HepG2 (cell line): ENCODE results near the gene RPL39. TPM values are rescaled to one million over a fixed set of nuclear protein-coding genes. Genes with fewer than 3 reads are reported as not detected.
A peak's percentile ranks its signal among the peaks of the same experiment; 100 is the strongest.

Experiments
- AGO2 ChIP-seq: fragments of 200-400 bp; formaldehyde crosslinking; optimal IDR thresholded peaks from 2 replicates; pipeline ENCODE3; 2017; ENCODE audit warnings: mild to moderate bottlenecking, low read depth, low read length, moderate library complexity
- ARHGAP35 ChIP-seq: sonication (generic); formaldehyde crosslinking; IDR thresholded peaks from 2 replicates; pipeline ENCODE4 v1.9.0; 2022; ENCODE audit warnings: mild to moderate bottlenecking, inconsistent platforms, moderate library complexity, missing genetic modification reagents, borderline replicate concordance
- BCL6 ChIP-seq: IDR thresholded peaks from 2 replicates; pipeline ENCODE4 v1.6.1; 2016; ENCODE audit warnings: missing genetic modification reagents, missing compliant biosample characterization
- E2F1 ChIP-seq: sonication (generic); formaldehyde crosslinking; IDR thresholded peaks from 2 replicates; pipeline ENCODE4 v1.5.0; 2020; ENCODE audit warnings: missing genetic modification reagents
- FOXA3 ChIP-seq: IDR thresholded peaks from 2 replicates; pipeline ENCODE4 v1.6.1; 2016; ENCODE audit warnings: missing genetic modification reagents, missing compliant biosample characterization
- FOXP4 ChIP-seq: sonication (generic); formaldehyde crosslinking; IDR thresholded peaks from 2 replicates; pipeline ENCODE4 v1.4.0; 2020; ENCODE audit warnings: missing genetic modification reagents
- MATR3 ChIP-seq: sonication (generic); formaldehyde crosslinking; IDR thresholded peaks from 2 replicates; pipeline ENCODE4 v1.4.0; 2020; ENCODE audit warnings: missing genetic modification reagents
- NKX3-1 ChIP-seq: sonication (generic); formaldehyde crosslinking; IDR thresholded peaks from 2 replicates; pipeline ENCODE4 v1.5.0; 2020; ENCODE audit warnings: missing genetic modification reagents
- NR2F1 ChIP-seq, 2 experiments: fragments of 450-650 bp in 1 of 2; formaldehyde crosslinking in 1 of 2; IDR thresholded peaks; 2 replicates each; pipeline versions ENCODE4 v1.5.0 to v1.6.1; 2016 to 2020; ENCODE audit warnings: mild to moderate bottlenecking in 1 of 2, missing compliant biosample characterization in 1 of 2, missing genetic modification reagents in 1 of 2, moderate library complexity in 1 of 2
- SIX4 ChIP-seq: sonication (generic); formaldehyde crosslinking; IDR thresholded peaks from 2 replicates; pipeline ENCODE4 v1.4.0; 2020; ENCODE audit warnings: missing genetic modification reagents
- TAF1 ChIP-seq: sonication (generic); formaldehyde crosslinking; IDR thresholded peaks from 2 replicates; pipeline ENCODE4 v1.4.0; 2020; ENCODE audit warnings: missing genetic modification reagents
- USF2 ChIP-seq, 2 experiments: sonication (generic) in 1 of 2; formaldehyde crosslinking in 1 of 2; IDR thresholded peaks; 2 replicates each; pipeline versions ENCODE4 v1.5.1 to v1.6.1; 2011 to 2020; ENCODE audit warnings: borderline replicate concordance in 1 of 2, low read depth in 1 of 2, low read length in 1 of 2, mild to moderate bottlenecking in 1 of 2, missing genetic modification reagents in 1 of 2, moderate library complexity in 1 of 2
- ZC3H13 ChIP-seq: sonication (generic); formaldehyde crosslinking; IDR thresholded peaks from 2 replicates; pipeline ENCODE4 v1.8.1; 2023; ENCODE audit warnings: mild to moderate bottlenecking, missing genetic modification reagents, moderate library complexity
- ZFY ChIP-seq: sonication (generic); formaldehyde crosslinking; IDR thresholded peaks from 2 replicates; pipeline ENCODE4 v1.4.0; 2020; ENCODE audit warnings: missing genetic modification reagents
- ZNF264 ChIP-seq: sonication (generic); formaldehyde crosslinking; IDR thresholded peaks from 2 replicates; pipeline ENCODE4 v1.4.0; 2020; ENCODE audit warnings: missing genetic modification reagents
- ZNF468 ChIP-seq: sonication (generic); formaldehyde crosslinking; IDR thresholded peaks from 2 replicates; pipeline ENCODE4 v1.8.0; 2022; ENCODE audit warnings: mild to moderate bottlenecking, moderate library complexity, missing genetic modification reagents
- ZNF510 ChIP-seq: sonication (generic); formaldehyde crosslinking; IDR thresholded peaks from 2 replicates; pipeline ENCODE4 v1.4.0; 2020; ENCODE audit warnings: low read depth, mild to moderate bottlenecking, missing genetic modification reagents
- ZNF550 ChIP-seq: sonication (generic); formaldehyde crosslinking; IDR thresholded peaks from 2 replicates; pipeline ENCODE4 v1.4.0; 2020; ENCODE audit warnings: mild to moderate bottlenecking, missing genetic modification reagents, borderline replicate concordance
- ZNF75D ChIP-seq: sonication (generic); formaldehyde crosslinking; IDR thresholded peaks from 2 replicates; pipeline ENCODE4 v1.8.1; 2023; ENCODE audit warnings: missing genetic modification reagents, mild to moderate bottlenecking, borderline replicate concordance
- polyA plus RNA-seq, 8 experiments: library from polyadenylated mRNA; depleted of rRNA in 3 of 8; stranded (reverse) in 7 of 8; unstranded in 1 of 8; fragments of >200 nt; fragmentation: Illumina TruSeq in 4 of 8; extraction: Trizol in 4 of 8; gene quantifications; 2 replicates each; pipeline versions ENCODE4 v1.2.1 to v1.2.3, GENCODE V29; 2011 to 2016; ENCODE audit warnings: low read depth in 4 of 8, missing spikeins in 1 of 8, mixed read lengths in 1 of 8; ENCODE audit not compliant: insufficient read depth in 1 of 8
- total RNA-seq, 5 experiments: library from RNA; depleted of rRNA; stranded (reverse); fragments of >200 nt; fragmentation: Illumina TruSeq; extraction: Trizol; gene quantifications; 2 replicates each; pipeline ENCODE4 v1.2.3, GENCODE V29; 2016; ENCODE audit warnings: low read depth in 1 of 5
- TF ChIP-seq, protein P1 (sequence below): sonication (generic); formaldehyde crosslinking; IDR thresholded peaks from 2 replicates; pipeline ENCODE4 v1.5.0; 2020; ENCODE audit warnings: mild to moderate bottlenecking, missing genetic modification reagents, moderate library complexity

RPL39 gene
- total and polyA plus RNA-seq, 2 of the 13 experiments (the other 11 are each of a cell fraction or from before 2014, with no cell fraction given) = 2,312 to 3,547 TPM

GRCh38 chrX:119757979-119758730, 33.3 kb downstream of the RPL39 start, which contains the start of gene SOWAHD (continued):
- TF ChIP-seq USF2 (IDR thresholded peaks at IDR 0.05; ENCODE audit: low read depth, low read length) (no peak), USF2 (CRISPR knock-in tag; IDR thresholded peaks at IDR 0.05; ENCODE audit: borderline replicate concordance) (peak; percentile 55; the same call in 1 of the 2 replicates), AGO2 (no peak), NR2F1 (CRISPR knock-in tag; IDR thresholded peaks at IDR 0.05) (peak; percentile 86 to 88), ZNF468 (CRISPR knock-in tag) (no peak), ZNF510 (CRISPR knock-in tag) (no peak), TAF1 (CRISPR knock-in tag) (0 out of 2 replicates have a peak, but pooled peaks have one; percentile 25), ARHGAP35 (CRISPR knock-in tag) (no peak; the same call in 1 of the 2 replicates), ZC3H13 (CRISPR knock-in tag) (no peak), ZNF75D (CRISPR knock-in tag) (no peak), ZNF550 (CRISPR knock-in tag) (no peak), ZFY (peak; percentile 28; the same call in 1 of the 2 replicates), E2F1 (CRISPR knock-in tag) (no peak), MATR3 (CRISPR knock-in tag) (no peak), ZNF264 (CRISPR knock-in tag) (0 out of 2 replicates have a peak, but pooled peaks have one; percentile 34), FOXP4 (CRISPR knock-in tag) (peak; percentile 66), NKX3-1 (CRISPR knock-in tag) (no peak), SIX4 (CRISPR knock-in tag) (no peak), BCL6 (CRISPR knock-in tag) (peak; percentile 78), FOXA3 (CRISPR knock-in tag) (0 out of 2 replicates have a peak, but pooled peaks have one; percentile 22)
- TF ChIP-seq, protein P1, sequence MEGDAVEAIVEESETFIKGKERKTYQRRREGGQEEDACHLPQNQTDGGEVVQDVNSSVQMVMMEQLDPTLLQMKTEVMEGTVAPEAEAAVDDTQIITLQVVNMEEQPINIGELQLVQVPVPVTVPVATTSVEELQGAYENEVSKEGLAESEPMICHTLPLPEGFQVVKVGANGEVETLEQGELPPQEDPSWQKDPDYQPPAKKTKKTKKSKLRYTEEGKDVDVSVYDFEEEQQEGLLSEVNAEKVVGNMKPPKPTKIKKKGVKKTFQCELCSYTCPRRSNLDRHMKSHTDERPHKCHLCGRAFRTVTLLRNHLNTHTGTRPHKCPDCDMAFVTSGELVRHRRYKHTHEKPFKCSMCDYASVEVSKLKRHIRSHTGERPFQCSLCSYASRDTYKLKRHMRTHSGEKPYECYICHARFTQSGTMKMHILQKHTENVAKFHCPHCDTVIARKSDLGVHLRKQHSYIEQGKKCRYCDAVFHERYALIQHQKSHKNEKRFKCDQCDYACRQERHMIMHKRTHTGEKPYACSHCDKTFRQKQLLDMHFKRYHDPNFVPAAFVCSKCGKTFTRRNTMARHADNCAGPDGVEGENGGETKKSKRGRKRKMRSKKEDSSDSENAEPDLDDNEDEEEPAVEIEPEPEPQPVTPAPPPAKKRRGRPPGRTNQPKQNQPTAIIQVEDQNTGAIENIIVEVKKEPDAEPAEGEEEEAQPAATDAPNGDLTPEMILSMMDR (CRISPR knock-in tag) = no peak; the same call in 1 of the 2 replicates
